Effector memory CD4-positive, alpha-beta T cell (primary cell): Measurements from ENCODE around the gene RSBN1.
"Not testable (repeated sequence)": the region's sequence is repeated elsewhere in the genome, so short reads cannot be mapped to it uniquely, and the experiment has no call there.

ENCODE experiments used
- DNase-seq, 3 donors: peaks; one replicate each; pipeline ENCODE4 v3.0.0-alpha.2; 2020
- H3K27ac ChIP-seq: 2 replicates; pipeline ENCODE4 v1.7.0; 2013; ENCODE audit warnings: mild to moderate bottlenecking, low read length, moderate library complexity; ENCODE audit not compliant: insufficient read depth, poor library complexity, severe bottlenecking
- H3K27me3 ChIP-seq: replicated peaks from 2 replicates; pipeline ENCODE4 v1.7.0; 2013; ENCODE audit warnings: mild to moderate bottlenecking, low read length; ENCODE audit not compliant: insufficient read depth, control insufficient read depth, poor library complexity, severe bottlenecking
- H3K36me3 ChIP-seq: 2 replicates; pipeline ENCODE4 v1.7.0; 2013; ENCODE audit warnings: mild to moderate bottlenecking, low read length, moderate library complexity; ENCODE audit not compliant: control insufficient read depth, insufficient read depth
- H3K4me1 ChIP-seq: 2 replicates; pipeline ENCODE4 v1.7.0; 2013; ENCODE audit warnings: low read length, mild to moderate bottlenecking; ENCODE audit not compliant: control insufficient read depth, insufficient read depth, poor library complexity, severe bottlenecking
- H3K4me3 ChIP-seq: 2 replicates; pipeline ENCODE4 v1.7.0; 2013; ENCODE audit warnings: low read length, low read depth, mild to moderate bottlenecking; ENCODE audit not compliant: insufficient read depth, poor library complexity, severe bottlenecking
- H3K9me3 ChIP-seq: 2 replicates; pipeline ENCODE4 v1.7.0; 2013; ENCODE audit warnings: mild to moderate bottlenecking, low read length, moderate library complexity; ENCODE audit not compliant: control insufficient read depth

The RSBN1 gene

DNA sequence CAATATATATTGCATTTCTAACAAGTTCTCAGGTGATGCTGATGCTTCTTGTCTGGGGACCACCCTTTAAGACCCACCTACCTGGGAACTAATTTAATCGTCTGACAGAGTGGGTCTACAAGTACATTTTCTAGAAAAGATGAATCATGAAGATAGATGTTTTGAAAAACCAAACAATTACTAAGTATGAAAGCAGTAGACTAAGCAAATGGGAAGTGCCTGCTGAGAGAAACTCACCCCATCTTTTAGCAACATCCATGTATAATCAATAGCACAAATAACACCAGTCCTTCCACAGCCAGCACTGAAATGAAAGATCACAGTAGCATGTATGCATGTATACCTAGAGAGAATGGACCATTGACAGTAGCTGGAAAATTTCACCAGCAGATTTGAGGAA lies 42.0 kb upstream of the RSBN1 start:
- H3K27me3 ChIP-seq: no peaks in the 10 kb centered on the region
- H3K4me3 ChIP-seq: no peak overlapping the region
- no peaks in the 10 kb centered on the region for H3K9me3 ChIP-seq
- no peaks in the 10 kb centered on the region for H3K4me1 ChIP-seq
- peaks cover 24% of the 10 kb centered on the region for H3K36me3 ChIP-seq
- no peak for DNase-seq
- H3K27ac ChIP-seq: no peak overlapping the region

- DNase-seq, H3K4me1 ChIP-seq, H3K27ac ChIP-seq, H3K9me3 ChIP-seq, H3K27me3 ChIP-seq, H3K4me3 ChIP-seq: not testable (repeated sequence)
- H3K36me3 ChIP-seq: peaks cover 22% of the 10 kb centered on the region
These were observed 40.4 kb upstream of the RSBN1 start for GRCh38 chr1:113852694-113853093.

DNA sequence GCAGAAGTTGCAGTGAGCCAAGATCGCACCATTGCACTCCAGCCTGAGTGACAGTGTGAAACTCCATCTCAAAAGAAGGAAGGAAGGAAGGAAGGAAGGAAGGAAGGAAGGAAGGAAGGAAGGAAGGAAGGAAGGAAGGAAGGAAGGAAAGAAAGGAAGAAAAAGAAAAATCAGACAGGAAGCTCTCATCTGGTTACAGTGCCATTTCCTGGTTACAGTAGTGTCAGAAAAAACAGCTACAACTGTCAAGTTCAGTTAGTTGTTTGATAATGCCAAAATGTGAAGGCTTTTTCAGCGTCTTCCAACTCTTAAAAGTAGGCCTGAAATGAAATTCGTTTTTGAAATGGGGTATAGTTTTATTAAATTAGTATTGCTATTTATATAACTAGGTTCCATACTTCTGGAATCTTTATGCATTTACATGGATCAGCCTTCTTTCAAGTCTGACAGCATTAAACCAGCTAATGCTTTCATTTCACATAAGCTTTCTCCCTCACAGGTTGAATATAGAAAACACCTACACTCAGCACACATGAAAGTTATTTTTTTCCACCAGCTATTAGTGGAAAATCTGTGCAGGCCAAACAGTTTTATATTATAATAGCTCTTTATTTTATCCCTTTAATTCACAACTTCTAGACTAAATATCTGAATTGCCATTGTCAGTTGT lies 38.0 kb upstream of the RSBN1 start:
- H3K36me3 ChIP-seq: peaks cover 27% of the 10 kb centered on the region
- no peak overlapping the region for H3K27ac ChIP-seq
- no peak for DNase-seq
- H3K9me3 ChIP-seq: no peaks in the 10 kb centered on the region
- H3K4me1 ChIP-seq: no peaks in the 10 kb centered on the region
- H3K27me3 ChIP-seq: no peaks in the 10 kb centered on the region
- H3K4me3 ChIP-seq: no peak overlapping the region

GRCh38 chr1:113849072-113849471 lies 36.8 kb upstream of the RSBN1 start:
- Histone ChIP-seq H3K27ac (no peak overlapping the region), H3K27me3 (no peaks in the 10 kb centered on the region), H3K36me3 (peaks cover 15% of the 10 kb centered on the region), H3K9me3 (no peaks in the 10 kb centered on the region), H3K4me1 (no peaks in the 10 kb centered on the region), H3K4me3 (no peak overlapping the region)
- DNase-seq: no peak

- Histone ChIP-seq H3K36me3 (peaks cover 15% of the 10 kb centered on the region), H3K4me3 (no peak overlapping the region), H3K9me3 (no peaks in the 10 kb centered on the region), H3K27me3 (no peaks in the 10 kb centered on the region), H3K4me1 (no peaks in the 10 kb centered on the region), H3K27ac (no peak overlapping the region)
- DNase-seq: no peak
These were observed 34.2 kb upstream of the RSBN1 start for GRCh38 chr1:113846391-113847035.

- H3K9me3 ChIP-seq: no peaks in the 10 kb centered on the region
- peaks cover 20% of the 10 kb centered on the region for H3K36me3 ChIP-seq
- no peak overlapping the region for H3K27ac ChIP-seq
- no peaks in the 10 kb centered on the region for H3K27me3 ChIP-seq
- H3K4me1 ChIP-seq: peaks cover 2% of the 10 kb centered on the region
- H3K4me3 ChIP-seq: no peak overlapping the region
- no peak for DNase-seq
These were observed 24.3 kb upstream of the RSBN1 start for GRCh38 chr1:113836534-113836933.

DNA sequence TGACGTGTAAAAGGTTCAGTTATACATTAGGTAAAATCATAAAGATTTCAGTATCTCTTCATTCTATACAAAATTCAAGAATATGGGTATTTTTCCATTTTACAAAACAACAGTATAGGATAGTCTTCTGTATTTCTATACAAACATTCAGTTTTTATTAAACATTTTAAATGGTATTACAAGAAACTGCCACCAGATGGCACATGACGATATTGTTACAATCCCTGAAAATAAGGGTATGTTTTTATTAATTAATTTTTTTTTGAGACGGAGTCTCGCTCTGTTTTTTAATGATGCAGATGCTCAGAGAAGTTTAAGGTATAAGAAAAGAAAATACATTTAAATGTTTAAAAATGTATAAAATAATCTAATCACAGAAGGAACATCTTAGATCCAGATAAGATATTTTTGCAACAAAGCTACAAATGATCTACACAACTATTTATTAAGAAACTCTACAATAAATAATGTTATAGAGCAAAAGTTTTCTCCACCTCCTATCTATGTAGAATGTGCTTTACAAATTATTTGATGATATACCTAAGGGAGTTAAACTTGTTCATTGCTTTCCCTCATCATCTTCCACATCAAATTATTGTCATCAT lies 23.5 kb upstream of the RSBN1 start:
- Histone ChIP-seq H3K36me3 (peaks cover 20% of the 10 kb centered on the region), H3K27me3 (no peaks in the 10 kb centered on the region), H3K27ac (no peak overlapping the region), H3K9me3 (no peaks in the 10 kb centered on the region), H3K4me1 (peaks cover 2% of the 10 kb centered on the region), H3K4me3 (no peak overlapping the region)
- DNase-seq: peak in 1 of 3 donors; percentile 23

GRCh38 chr1:113834716-113835115 lies 22.4 kb upstream of the RSBN1 start:
- Histone ChIP-seq H3K36me3 (peaks cover 25% of the 10 kb centered on the region), H3K9me3 (no peaks in the 10 kb centered on the region), H3K4me3 (no peak overlapping the region), H3K4me1 (peaks cover 2% of the 10 kb centered on the region), H3K27ac (no peak overlapping the region), H3K27me3 (no peaks in the 10 kb centered on the region)
- DNase-seq: no peak

GRCh38 chr1:113830039-113830438 lies 17.8 kb upstream of the RSBN1 start:
- DNase-seq: no peak
- Histone ChIP-seq H3K27ac (no peak overlapping the region), H3K4me1 (no peaks in the 10 kb centered on the region), H3K9me3 (no peaks in the 10 kb centered on the region), H3K36me3 (peaks cover 22% of the 10 kb centered on the region), H3K27me3 (no peaks in the 10 kb centered on the region), H3K4me3 (no peak overlapping the region)

DNA sequence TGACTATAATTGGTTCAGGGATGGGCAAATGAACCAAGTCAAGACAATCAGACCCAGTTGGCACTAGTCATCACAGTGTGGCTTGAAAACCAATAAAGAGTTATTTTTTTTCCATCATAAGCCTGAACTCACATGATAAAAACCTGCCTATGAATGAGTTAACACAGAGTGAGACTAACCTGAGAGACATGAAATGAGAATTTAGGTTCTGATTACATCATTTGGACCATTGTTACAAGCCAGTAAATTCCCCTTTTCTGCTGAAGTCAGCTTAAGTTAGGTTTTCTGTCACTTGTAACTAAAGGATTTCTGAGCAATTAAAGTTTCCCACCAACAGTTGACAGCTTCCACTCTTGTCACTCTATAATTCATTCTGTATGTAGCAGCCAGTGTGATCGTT lies 9.6 kb upstream of the RSBN1 start:
- H3K27me3 ChIP-seq: no peaks in the 10 kb centered on the region
- H3K9me3 ChIP-seq: no peaks in the 10 kb centered on the region
- no peaks in the 10 kb centered on the region for H3K4me1 ChIP-seq
- H3K36me3 ChIP-seq: peaks cover 27% of the 10 kb centered on the region
- H3K4me3 ChIP-seq: no peak overlapping the region
- no peak for DNase-seq
- no peak overlapping the region for H3K27ac ChIP-seq
